Measurements from ENCODE around the gene SERINC5. TPM values are rescaled to one million over a fixed set of nuclear protein-coding genes. Genes with fewer than 3 reads are reported as not detected.

The SERINC5 gene
- total RNA-seq, 1 experiment from 2014 or later = 70.6 TPM

DNA sequence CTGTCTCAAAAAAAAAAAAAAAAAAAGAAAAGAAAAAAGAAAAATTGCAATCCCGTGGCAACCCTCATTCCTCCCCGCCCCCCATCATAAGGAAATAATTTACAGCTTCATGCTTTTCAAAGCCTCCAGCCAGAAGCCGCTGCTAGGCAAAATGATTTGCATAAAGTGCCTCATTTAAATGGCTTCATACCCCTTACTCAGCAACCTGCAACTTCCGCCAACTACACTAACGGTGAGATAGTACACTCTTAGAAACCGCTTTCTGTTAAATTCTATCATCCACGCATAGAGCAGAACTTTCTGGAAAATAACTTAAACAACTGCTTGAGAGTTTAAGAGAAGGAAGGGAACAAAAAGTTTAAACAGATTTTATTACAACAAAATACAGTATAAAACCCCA is 17.8 kb downstream of the SERINC5 start:
- no peak overlapping the region for H3K4me3 ChIP-seq (ENCODE audit: low read depth in 2 of 2, low read length in 2 of 2)
- in situ Hi-C loops (cut with HindIII; ENCODE audit: low pct_unique_long_range_greater_than_20kb, low sequenced_read_pairs) = no loop called here
- peaks cover 13% of the 10 kb centered on the region; the same call in 1 of the 2 replicates for H3K4me1 ChIP-seq (ENCODE audit: control insufficient read depth, insufficient read depth, low read length)
- H3K9me3 ChIP-seq (ENCODE audit: control insufficient read depth, insufficient read depth, low read depth, low read length) = peaks cover 19% of the 10 kb centered on the region; the same call in 1 of the 2 replicates
- no peaks in the 10 kb centered on the region for H3K36me3 ChIP-seq (ENCODE audit: control insufficient read depth, insufficient read depth, low read length)
- H3K27me3 ChIP-seq (ENCODE audit: control insufficient read depth, insufficient read depth, low read length) = no peaks in the 10 kb centered on the region
- BruUV-seq (replicated peaks) = no TSS peak
- no peak for DNase-seq (ENCODE audit: low read depth, low spot score)
- intact Hi-C loops (cut with micrococcal nuclease; ENCODE audit: unreplicated experiment) = no loop called here
- CTCF ChIA-PET = no interaction called here
- no peak for ATAC-seq
- no peak overlapping the region for H3K27ac ChIP-seq (ENCODE audit: low read length)
- TF ChIP-seq CTCF (IDR thresholded peaks at IDR 0.05) = no peak
- TF ChIP-seq TCF7L2 (IDR thresholded peaks at IDR 0.05; ENCODE audit: low read depth, low read length) = no peak
- no peak for TF ChIP-seq REST (IDR thresholded peaks at IDR 0.05; ENCODE audit: insufficient read depth in 1 of 2, low read depth in 2 of 2, low read length in 1 of 2)
- no peak for TF ChIP-seq POLR2AphosphoS5 (IDR thresholded peaks at IDR 0.05; ENCODE audit: low read depth, low read length)
- no peak for TF ChIP-seq SIN3A (IDR thresholded peaks at IDR 0.05; ENCODE audit: borderline replicate concordance, insufficient read depth, low read depth, low read length)
- POLR2A ChIA-PET = interaction anchor here (0.8 kb wide), 1 partner anchor 146 kb away, joined by 26 read pairs; no protein-coding TSS in a partner anchor

GRCh38 chr5:80237243-80237642 is 18.6 kb downstream of the SERINC5 start:
- ATAC-seq = no peak
- no peak for DNase-seq (ENCODE audit: low read depth, low spot score)
- no peak overlapping the region for H3K4me3 ChIP-seq (ENCODE audit: low read depth in 2 of 2, low read length in 2 of 2)
- H3K36me3 ChIP-seq (ENCODE audit: control insufficient read depth, insufficient read depth, low read length) = no peaks in the 10 kb centered on the region
- no peak for TF ChIP-seq SIN3A (IDR thresholded peaks at IDR 0.05; ENCODE audit: borderline replicate concordance, insufficient read depth, low read depth, low read length)
- TF ChIP-seq CTCF (IDR thresholded peaks at IDR 0.05) = no peak
- no peak for TF ChIP-seq REST (IDR thresholded peaks at IDR 0.05; ENCODE audit: insufficient read depth in 1 of 2, low read depth in 2 of 2, low read length in 1 of 2)
- no peak for TF ChIP-seq TCF7L2 (IDR thresholded peaks at IDR 0.05; ENCODE audit: low read depth, low read length)
- TF ChIP-seq POLR2AphosphoS5 (IDR thresholded peaks at IDR 0.05; ENCODE audit: low read depth, low read length) = no peak
- ChIA-PET POLR2A (no interaction called here), CTCF (interaction anchor here (0.6 kb wide), 1 partner anchor 152 kb away, joined by 3 read pairs; no protein-coding TSS in a partner anchor)
- in situ Hi-C loops (cut with HindIII; ENCODE audit: low pct_unique_long_range_greater_than_20kb, low sequenced_read_pairs) = no loop called here
- intact Hi-C loops (cut with micrococcal nuclease; ENCODE audit: unreplicated experiment) = no loop called here
- BruUV-seq (replicated peaks) = no TSS peak
- H3K4me1 ChIP-seq (ENCODE audit: control insufficient read depth, insufficient read depth, low read length) = peaks cover 13% of the 10 kb centered on the region; the same call in 1 of the 2 replicates
- no peaks in the 10 kb centered on the region for H3K27me3 ChIP-seq (ENCODE audit: control insufficient read depth, insufficient read depth, low read length)
- no peak overlapping the region for H3K27ac ChIP-seq (ENCODE audit: low read length)
- peaks cover 13% of the 10 kb centered on the region; the same call in 1 of the 2 replicates for H3K9me3 ChIP-seq (ENCODE audit: control insufficient read depth, insufficient read depth, low read depth, low read length)

Measured in Panc1 (cell line).